GM21390 (cell line): ENCODE data around the gene PLXNA3.

Experiments used
- ATAC-seq: cut with Tn5 transposase; IDR thresholded peaks from one replicate; pipeline ENCODE4 v1.9.1; 2021; ENCODE audit not compliant: unreplicated experiment

The PLXNA3 gene

DNA sequence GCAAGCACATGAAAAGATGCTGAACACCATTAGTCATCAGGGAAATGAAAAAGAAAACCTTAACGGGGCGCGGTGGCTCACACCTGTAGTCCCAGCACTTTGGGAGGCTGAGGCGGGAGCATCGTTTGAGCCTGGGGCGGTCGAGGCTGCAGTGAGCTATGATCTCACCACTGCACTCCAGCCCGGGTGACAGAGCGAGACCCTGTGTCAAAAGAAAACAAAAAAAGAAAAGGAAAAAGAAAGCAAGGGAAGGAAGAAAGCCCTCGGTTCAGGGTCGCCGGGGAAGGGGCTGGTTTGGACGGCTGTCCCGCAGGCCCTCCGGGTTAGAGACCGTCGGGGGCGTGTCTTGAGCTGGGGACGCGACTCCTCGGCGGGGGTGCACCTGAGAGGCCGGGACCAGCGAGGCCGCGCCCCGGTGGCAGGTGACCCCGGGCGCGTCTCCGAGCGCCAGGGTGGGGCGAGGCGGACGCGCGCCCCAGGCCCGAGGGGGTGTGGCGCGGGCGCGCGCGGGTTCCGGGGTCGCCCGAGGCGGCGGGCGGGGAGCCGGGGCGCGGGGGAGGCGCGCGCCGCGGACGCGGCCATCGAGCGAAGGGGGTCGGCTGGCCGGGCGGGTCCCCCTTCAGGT lies 478 bp upstream of the PLXNA3 start:
- ATAC-seq: peak; percentile 64

DNA sequence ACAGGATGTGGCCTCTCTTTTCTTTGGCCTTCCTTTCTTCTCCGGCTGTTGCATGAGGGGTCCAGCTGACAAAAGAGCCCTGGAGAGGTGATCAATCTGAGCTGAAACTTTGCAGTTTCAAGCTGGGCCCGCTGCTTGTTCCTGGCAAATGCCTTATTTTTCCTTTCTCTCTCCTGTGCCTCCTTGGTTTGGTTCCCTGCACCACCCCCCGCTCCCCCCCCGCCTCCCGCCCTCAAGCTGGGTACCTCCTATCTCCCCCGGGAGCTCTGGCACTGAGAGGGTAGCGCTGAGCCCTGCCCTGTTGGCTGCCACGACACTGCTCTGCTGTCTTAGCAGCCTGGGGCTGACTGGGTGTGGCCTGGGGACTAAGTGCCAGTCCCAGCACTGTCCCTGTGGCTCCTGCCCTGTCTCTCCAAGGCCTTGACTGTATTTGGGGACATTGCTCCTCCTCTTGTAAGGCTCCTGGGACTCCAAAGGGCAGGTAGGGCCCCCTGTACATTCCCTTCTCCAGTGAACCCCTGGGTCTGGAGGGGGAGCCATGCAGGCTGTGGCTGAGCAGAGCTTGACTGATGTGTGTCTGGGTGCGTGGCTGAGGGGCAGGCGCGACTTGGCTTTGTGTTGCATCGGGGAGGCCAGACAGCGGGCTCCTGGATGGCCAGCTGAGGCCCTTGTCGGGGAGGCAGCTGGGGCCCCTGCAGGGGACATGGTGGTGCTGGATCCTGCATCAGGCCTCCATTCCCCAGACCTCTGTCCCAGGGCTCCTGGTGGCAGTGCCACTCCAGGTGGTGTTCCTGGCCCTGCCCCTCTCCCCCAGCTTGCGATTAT lies 1.1 kb downstream of the PLXNA3 start:
- no peak for ATAC-seq

- no peak for ATAC-seq
Measured at GRCh38 chrX:154459832-154460231, 1.8 kb downstream of the PLXNA3 start.

GRCh38 chrX:154460326-154460725 lies 2.2 kb downstream of the PLXNA3 start:
- no peak for ATAC-seq

DNA sequence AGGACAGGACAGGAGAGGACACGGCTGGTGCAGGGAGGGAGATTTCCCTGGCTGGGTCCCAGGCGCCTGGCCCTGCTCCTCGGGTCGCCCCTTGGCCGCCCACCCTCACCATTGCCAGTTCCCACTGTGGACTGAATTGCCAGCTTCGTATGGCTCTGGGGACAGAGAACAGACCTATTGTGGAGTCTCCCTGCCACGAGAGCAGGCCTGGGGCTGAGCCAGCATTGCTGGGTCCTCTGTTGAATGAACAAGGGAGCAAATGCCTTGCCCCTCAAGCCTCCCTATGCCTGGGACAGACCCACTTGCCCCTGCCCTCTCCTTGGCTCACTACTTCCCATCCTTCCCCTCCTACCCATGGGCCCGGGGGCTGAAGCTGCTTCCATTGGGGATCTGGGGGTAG lies 4.3 kb downstream of the PLXNA3 start:
- ATAC-seq: no peak

DNA sequence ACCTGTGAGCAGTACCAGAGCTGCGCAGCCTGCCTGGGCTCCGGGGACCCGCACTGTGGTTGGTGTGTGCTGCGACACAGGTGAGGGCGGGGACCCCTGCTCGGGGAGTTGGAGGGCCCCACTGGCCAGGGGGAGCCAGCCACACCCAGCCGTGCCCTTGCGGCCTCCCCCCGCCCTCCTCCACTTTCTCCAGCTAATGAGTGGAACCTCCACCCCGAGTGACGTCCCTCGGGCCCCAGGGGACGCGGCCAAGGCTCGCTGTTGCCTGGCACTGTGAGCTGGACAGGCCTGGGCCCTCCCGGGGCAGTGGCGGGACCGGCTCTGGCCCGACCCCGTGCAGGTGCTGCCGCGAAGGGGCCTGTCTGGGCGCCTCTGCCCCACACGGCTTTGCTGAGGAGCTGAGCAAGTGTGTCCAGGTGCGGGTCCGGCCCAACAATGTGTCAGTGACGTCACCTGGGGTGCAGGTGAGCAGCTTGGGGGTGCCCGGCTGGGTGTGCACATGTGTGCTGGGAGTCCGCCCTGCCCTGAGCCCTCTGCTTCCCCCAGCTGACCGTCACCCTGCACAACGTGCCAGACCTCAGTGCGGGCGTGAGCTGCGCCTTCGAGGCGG lies 5.6 kb downstream of the PLXNA3 start:
- ATAC-seq: no peak

DNA sequence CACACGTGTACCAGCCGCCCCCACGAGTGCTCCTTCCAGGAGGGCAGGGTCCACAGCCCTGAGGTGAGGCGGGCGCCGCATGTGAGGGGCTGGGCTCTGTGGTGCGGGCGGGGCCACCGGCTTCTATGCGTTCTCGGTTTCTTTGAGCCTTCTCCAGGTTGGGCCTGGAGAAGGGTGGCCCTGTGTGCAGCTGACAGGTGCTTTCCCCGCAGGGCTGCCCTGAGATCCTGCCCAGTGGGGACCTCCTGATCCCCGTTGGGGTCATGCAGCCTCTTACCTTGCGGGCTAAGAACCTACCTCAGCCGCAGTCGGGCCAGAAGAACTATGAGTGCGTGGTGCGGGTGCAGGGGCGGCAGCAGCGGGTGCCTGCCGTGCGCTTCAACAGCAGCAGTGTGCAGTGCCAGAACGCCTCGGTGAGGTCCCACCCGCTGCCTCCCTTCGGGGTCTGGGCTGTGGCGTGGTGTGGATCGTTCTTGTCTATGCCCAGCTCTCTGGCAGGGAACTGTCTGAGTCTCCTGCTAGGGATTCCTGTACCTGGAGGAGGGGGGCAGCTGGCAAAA lies 6.8 kb downstream of the PLXNA3 start:
- ATAC-seq: no peak

GRCh38 chrX:154465601-154466000 lies 7.5 kb downstream of the PLXNA3 start:
- ATAC-seq: no peak

DNA sequence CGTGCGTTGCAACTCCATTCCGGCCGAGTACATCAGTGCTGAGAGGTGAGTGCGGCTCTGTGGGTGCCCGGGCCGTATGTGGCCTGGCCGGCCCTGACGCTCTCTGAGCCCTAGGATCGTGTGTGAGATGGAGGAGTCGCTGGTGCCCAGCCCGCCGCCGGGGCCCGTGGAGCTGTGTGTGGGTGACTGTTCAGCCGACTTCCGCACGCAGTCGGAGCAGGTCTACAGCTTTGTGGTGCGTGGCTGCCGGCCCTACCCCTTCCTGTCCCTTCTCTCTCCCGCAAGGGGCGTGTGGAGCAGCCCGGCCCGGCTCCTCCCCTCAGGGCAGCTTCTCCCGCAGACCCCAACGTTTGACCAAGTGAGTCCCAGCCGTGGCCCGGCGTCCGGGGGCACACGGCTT lies 8.0 kb downstream of the PLXNA3 start:
- no peak for ATAC-seq

DNA sequence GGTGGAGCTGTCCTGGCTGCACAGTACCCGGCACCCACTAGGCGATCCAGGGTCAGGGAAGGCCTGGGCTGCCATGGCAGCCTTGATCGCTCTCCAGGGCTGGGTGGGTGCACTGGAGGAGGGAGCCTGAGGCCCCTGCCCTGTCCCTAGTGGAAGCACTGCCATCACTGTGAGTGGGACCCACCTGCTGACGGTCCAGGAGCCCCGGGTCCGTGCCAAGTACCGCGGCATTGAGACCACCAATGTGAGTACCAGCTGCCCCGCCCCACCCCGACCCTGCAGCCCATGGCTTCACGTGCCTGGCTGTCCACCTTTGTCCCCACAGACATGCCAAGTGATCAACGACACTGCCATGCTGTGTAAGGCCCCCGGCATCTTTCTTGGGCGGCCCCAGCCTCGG lies 8.8 kb downstream of the PLXNA3 start:
- ATAC-seq: no peak

- no peak for ATAC-seq
Measured at GRCh38 chrX:154467556-154467955, 9.5 kb downstream of the PLXNA3 start.

DNA sequence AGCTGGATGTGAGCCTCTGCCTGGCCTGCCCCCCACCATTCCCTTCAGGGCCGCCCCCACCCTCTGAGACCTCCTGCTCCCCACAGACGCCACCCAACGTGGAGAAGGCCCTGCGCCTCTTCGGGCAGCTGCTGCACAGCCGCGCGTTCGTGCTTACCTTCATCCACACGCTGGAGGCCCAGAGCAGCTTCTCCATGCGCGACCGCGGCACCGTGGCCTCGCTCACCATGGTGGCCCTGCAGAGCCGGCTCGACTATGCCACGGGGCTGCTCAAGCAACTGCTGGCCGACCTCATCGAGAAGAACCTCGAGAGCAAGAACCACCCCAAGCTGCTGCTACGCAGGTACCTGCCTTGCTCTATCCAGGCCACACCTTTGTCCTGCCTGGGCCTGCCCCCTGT lies 10.1 kb downstream of the PLXNA3 start:
- ATAC-seq: no peak

DNA sequence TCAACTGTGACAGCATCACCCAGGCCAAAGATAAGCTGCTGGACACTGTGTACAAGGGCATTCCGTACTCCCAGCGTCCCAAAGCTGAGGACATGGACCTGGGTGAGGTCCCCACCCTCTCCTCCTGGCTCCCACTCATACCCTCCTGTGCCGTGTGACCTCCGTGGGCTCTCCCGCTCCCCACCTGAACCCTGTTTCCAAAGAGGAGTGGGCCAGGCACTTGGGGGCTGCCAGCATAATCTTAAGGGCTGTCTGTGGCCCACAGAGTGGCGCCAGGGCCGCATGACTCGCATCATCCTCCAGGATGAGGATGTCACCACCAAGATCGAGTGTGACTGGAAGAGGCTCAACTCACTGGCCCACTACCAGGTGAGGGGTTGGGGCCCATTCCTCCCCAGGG lies 11.0 kb downstream of the PLXNA3 start:
- ATAC-seq: no peak

- no peak for ATAC-seq
Measured at GRCh38 chrX:154469880-154470279, 11.8 kb downstream of the PLXNA3 start.

DNA sequence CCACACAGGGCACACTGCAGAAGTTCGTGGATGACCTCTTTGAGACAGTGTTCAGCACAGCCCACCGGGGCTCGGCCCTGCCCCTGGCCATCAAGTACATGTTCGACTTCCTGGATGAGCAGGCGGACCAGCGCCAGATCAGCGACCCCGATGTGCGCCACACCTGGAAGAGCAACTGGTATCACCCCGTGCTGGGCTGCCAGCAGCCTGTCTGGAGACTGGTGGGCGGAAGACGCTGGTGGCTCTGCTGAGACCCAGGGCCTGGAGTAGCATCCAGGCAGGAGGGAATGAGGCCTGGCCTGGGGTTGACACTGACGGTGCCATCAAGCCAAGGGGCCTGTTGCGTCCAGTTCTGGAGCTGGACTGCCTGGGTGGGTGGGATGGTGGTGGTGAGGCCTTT lies 12.4 kb downstream of the PLXNA3 start:
- ATAC-seq: no peak

GRCh38 chrX:154470914-154471568 lies 13.0 kb downstream of the PLXNA3 start:
- no peak for ATAC-seq

GRCh38 chrX:154471839-154472684 lies 14.0 kb downstream of the PLXNA3 start:
- ATAC-seq: no peak

GRCh38 chrX:154472685-154473632 lies 14.9 kb downstream of the PLXNA3 start:
- ATAC-seq: no peak

DNA sequence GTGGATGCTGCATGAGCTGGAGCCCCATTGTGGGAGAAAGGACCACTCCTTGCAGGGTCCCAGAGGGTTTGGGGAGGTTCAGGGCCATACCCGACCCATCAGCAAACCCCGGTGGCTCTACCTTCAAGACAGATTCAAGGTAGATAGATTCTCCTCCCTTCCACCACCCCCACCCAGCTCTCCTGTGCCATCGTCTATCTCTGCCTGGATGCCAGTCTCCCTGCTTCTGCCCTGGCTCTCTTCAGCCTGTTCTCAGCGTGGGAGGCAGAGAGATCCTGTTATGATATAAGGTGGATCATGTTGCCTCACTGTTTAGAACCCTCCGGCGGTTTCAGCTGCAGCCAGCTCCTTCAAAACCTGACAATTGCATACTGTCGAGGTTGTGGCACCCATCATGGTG lies 15.6 kb downstream of the PLXNA3 start:
- no peak for ATAC-seq
